AG09319 (cell line): ENCODE data around the gene EQTN.

Experiments
- DNase-seq: peaks from one replicate; pipeline ENCODE4 v3.0.0-alpha.2; 2010; ENCODE audit warnings: low read depth; ENCODE audit errors: extremely low read depth
- TF ChIP-seq, protein P1 (sequence below): IDR thresholded peaks from 2 replicates; pipeline ENCODE4 v1.5.1; 2011; ENCODE audit warnings: low read depth, mild to moderate bottlenecking, inconsistent platforms, low read length, moderate library complexity

Gene EQTN

DNA sequence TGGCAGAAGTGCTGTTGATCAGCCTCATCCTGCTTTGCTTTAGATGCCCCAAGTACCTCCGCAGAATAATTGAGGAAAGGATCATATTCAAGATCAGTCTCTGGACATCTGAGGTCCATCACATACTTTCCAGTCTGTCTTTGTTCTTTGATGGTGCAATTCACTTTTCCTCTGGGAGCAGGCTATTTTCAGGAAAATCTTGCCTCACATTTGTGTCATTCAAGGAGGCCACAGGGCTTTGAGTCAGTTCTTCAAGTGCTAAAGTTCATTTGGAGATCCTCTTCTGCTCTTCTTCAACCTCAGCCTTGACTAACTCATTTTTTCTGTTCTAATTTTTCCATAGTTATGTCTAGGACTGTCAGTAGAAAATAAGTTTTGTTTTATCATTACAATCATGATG is 18.6 kb downstream of the EQTN start:
- no peak for DNase-seq
- TF ChIP-seq, protein P1, sequence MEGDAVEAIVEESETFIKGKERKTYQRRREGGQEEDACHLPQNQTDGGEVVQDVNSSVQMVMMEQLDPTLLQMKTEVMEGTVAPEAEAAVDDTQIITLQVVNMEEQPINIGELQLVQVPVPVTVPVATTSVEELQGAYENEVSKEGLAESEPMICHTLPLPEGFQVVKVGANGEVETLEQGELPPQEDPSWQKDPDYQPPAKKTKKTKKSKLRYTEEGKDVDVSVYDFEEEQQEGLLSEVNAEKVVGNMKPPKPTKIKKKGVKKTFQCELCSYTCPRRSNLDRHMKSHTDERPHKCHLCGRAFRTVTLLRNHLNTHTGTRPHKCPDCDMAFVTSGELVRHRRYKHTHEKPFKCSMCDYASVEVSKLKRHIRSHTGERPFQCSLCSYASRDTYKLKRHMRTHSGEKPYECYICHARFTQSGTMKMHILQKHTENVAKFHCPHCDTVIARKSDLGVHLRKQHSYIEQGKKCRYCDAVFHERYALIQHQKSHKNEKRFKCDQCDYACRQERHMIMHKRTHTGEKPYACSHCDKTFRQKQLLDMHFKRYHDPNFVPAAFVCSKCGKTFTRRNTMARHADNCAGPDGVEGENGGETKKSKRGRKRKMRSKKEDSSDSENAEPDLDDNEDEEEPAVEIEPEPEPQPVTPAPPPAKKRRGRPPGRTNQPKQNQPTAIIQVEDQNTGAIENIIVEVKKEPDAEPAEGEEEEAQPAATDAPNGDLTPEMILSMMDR: no peak

DNA sequence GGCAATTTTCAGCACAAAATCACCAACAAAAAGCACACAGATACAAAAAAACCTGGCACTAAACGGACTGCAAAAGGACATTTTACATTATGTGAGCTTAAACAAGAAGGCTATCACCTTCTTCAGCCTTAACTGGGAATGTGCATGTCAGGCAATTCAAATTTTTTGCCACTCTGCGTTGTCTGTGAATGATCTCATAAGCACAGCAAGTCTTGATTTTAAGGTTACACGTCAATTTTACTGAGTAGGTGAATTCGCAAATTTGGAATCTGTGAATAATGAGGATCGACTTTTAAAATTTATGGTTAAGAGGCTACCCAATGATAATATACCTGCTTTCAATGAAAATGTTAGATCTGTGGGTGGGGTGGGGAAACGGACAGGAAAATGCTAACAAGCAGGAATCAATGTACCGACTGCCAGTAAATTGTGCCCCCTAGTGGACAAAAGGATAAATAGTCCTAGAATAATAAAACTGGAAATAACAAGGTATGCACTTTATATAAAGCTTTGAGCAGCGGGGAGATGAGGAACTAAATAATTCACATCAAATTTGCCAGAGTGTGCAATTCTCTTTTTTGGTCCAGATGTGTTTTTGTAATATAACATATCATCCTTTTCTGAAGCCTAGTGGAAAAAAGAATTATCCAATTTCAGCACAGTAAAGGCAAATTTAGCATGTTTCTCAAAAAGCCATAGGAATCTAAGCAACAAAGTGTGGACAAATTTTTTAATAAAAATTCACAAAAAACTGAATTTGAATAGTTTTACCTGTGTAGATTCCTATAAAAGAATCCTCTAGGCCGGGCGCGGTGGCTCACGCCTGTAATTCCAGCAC is 20.5 kb downstream of the EQTN start:
- peak; percentile 11 for DNase-seq
- TF ChIP-seq, protein P1: peak; percentile 61

DNA sequence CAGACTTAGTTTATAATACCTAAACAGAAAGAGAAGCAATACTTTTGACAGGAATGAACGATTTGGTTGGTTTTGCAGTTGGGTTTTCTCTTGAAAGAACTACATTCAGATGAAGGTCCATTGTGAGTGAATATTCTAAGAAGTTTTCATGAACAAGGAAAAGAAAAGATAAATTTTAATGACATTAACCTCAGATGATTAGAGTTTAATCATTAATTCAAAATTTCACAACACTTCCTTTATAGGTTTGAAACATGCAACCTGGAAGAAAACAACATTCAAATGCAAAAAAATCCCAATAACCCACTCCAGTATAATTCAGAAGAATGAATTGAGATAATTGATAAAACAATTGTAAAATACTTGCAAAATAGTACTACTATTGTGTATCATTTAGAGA is 23.8 kb downstream of the EQTN start:
- TF ChIP-seq, protein P1: no peak
- DNase-seq: no peak

DNA sequence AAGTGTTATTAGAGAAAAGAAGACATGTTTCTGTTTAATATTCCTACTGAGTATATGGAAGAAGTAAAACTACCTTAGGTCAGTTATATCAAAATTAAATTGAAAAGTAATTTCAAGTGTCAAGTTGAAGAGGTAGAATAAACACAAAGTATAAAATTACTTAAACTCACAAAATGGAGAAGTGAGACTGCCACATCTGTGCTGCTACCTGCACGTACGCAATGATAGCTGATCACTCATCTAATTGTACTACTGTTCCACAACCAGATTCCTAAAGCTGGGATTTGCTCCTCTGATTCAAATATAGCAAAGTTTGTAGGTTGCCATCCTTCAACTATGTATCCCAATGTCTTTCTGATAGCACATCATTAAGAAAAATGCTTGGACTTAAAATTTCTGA is 24.8 kb downstream of the EQTN start:
- DNase-seq: no peak
- TF ChIP-seq, protein P1: no peak

DNA sequence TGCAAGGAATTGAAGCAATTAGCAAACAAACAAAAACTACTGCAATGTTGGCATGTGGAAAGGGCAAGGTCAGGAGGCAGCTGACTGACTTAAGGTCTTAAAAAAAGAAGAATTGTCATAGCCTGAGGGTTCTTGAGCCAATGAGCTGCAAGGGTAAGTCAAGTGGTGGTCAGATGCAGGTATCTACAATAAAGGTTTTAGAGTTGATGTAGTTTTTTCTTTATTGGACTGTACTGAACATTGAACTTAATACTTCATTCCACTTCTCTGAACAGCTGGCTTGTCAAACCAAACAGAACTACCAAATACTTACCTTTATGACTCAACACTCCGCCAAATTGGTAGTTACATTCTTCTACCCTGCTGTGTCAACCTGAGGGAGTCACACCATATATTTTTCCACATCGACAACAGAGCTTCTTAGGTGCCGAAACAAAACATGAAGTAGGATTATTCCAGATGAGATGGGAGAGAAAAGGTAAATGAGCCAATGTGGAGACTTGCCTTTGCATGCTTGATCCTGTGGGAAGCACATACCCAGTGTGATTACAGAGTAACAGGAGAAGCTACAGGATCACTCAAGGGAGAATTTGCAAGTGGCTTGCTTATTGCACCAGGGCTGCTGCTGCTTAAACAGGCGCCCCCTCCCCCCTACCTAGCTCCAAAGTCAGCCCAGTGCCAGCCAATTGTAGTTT is 35.3 kb downstream of the EQTN start:
- TF ChIP-seq, protein P1: no peak
- no peak for DNase-seq

DNA sequence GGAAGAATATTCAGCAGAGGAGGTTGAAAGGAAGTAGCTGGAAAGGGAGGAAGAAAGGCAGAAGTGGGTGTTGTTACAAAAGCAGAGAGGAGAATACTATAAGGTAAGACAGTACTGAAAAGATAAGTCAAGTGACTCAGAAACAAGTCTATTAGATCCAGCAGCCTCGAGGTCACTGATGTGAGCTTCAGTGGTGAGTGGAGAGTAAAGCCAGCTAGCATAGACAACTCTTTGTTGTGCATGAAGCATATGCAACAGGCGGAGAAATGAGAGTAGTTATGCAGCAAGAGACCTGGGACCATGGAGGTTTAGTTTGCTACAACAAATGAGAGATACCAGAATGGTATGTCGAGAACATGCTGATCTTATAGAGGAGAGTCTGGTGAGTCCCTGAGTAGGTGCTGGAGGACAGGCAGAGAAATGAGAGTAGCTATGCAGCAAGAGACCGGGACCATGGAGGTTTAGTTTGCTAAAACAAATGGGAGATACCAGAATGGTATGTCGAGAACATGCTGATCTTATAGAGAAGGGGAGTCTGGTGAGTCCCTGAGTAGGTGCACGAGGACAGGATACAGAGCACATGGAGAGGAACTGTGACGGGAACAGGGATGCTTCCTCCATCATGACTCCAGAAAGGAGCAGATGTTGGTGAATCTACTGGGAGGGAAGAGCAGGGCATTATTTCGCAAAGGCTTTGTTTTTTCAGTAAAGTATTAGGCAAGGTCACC is 36.0 kb downstream of the EQTN start:
- TF ChIP-seq, protein P1: no peak
- no peak for DNase-seq
